Lower leg skin (tissue), 3 donors: ENCODE data around the gene IQCH.

Experiments used
- CTCF ChIP-seq, 3 donors: fragments of 450-650 bp; IDR thresholded peaks; one replicate each; pipeline ENCODE4 v1.5.1; 2016; ENCODE audit warnings: antibody characterized with exemption in 3 of 3, mild to moderate bottlenecking in 3 of 3, moderate library complexity in 2 of 3
- POLR2A ChIP-seq, 2 donors: fragments of 450-650 bp; IDR thresholded peaks; one replicate each; pipeline ENCODE4 v1.6.1; 2016 to 2017; ENCODE audit warnings: antibody characterized with exemption in 2 of 2, mild to moderate bottlenecking in 1 of 2, moderate library complexity in 1 of 2

GRCh38 chr15:67240235-67241131, 14.1 kb upstream of the IQCH start:
- TF ChIP-seq CTCF (IDR thresholded peaks at IDR 0.05) (no peak), POLR2A (IDR thresholded peaks at IDR 0.05) (no peak)
